Measurements from ENCODE around the gene BCL10.
"Not testable (repeated sequence)": the region's sequence is repeated elsewhere in the genome, so short reads cannot be mapped to it uniquely, and the experiment has no call there.

The BCL10 gene

DNA sequence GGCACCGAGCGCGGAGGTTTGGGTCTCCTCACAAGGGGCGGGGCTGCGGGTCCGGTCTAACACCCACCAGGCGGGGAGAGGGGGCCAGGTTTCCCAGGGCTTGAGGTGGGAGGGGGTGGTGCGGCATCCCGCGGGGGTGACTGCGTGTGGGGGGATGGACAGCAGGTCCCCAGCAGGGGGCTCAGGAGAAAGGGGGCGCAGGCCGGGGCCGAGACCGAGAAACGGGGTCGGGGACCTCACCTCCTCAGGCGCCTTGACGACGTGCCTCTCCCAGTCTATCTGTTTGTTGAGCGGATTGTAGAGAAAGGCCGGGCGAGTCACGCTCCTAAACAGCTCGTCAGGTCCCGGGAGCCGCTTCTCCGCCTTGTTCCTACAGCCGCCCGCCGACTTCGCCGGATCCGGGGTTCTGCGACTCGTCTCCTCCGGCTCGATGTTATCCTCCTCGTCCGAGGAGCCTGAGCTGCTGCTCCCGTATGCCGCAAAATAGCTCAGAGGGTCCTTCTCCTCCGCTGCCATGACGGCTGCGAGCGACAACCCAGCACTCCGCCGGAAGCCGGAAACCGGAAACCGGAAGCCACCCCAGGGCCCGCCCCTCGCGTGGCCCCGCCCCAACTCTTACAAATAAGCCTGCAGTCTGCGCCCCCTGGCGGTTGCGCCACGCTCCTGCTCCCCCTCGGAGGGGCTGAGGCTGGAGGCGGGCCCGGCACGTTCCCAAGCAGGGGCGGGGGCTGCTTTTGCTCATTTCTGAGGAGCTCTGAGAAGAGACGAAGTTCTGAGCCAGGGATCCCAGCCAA, 17.1 kb downstream of the BCL10 start, which contains the start of gene C1orf52:
Gene C1orf52, minus strand, starts transcription at position 545 of the 794 bp plus-strand sequence. Its CDS starts 29 bp downstream, at position 516.
- H3K27ac Mint-ChIP-seq, result peak within 1 kb of the TSS; percentile 98
- H3K4me3 Mint-ChIP-seq, result peak within 1 kb of the TSS; percentile 96 to 98
- ATAC-seq, result peak; percentile 95
- DNase-seq, result peak; percentile 90 to 93
- peaks cover 43% of the 10 kb centered on the region for H3K4me1 Mint-ChIP-seq
- H3K9me3 Mint-ChIP-seq, result no peaks in the 10 kb centered on the region
- H3K27me3 Mint-ChIP-seq, result no peaks in the 10 kb centered on the region

DNA sequence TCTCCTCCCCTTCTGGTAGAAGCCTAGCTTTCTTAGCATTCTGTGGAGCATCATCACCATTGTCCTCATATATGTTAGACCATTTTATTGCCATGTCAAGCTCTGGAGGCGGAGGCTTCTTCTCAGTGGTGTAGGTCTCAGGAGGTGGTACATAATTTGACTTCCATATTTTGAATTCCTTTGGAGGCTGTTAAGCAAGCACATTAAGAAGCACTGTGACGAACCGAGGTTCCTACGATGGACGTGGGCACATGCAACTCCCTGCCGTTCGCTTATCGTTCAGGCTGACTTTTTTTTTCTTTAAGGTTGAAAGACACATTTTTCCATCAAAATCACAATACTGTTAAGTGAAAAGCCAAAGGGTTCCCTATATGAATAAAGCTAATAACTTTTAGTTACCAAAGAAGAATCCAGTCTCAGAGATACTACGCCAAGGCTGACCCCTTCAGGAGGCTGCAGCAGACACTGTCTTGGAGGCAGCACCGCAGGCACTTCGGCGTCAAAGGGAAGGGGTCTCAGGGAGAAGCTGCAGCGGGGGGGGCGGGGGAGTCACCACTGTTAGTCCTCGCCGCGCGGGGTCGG, 17.8 kb downstream of the BCL10 start:
- H3K27ac Mint-ChIP-seq, result peak overlapping the region; percentile 86 to 98
- peak overlapping the region; percentile 96 to 98 for H3K4me3 Mint-ChIP-seq
- DNase-seq, result no peak
- H3K9me3 Mint-ChIP-seq, result no peaks in the 10 kb centered on the region
- peaks cover 49% of the 10 kb centered on the region for H3K4me1 Mint-ChIP-seq
- no peak for ATAC-seq
- H3K27me3 Mint-ChIP-seq, result no peaks in the 10 kb centered on the region

DNA sequence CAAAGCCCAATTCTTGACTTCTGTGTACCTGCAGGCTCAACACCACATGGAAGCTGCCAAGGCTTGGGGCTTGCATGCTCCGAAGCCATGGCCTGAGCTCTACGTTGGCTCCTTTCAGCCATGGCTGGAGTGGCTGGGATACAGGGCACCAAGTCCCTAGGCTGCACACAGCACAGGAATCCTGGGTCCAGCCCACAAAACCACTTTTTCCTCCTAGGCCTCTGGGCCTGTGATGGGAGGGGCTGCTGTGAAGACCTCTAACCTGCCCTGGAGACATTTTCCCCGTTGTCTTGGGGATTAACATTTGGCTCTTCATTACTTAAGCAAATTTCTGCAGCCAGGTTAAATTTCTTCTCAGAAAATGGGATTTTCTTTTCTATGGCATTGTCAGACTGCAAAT, 27.4 kb downstream of the BCL10 start:
- H3K4me3 Mint-ChIP-seq, H3K27me3 Mint-ChIP-seq, ATAC-seq: not testable (repeated sequence)

DNA sequence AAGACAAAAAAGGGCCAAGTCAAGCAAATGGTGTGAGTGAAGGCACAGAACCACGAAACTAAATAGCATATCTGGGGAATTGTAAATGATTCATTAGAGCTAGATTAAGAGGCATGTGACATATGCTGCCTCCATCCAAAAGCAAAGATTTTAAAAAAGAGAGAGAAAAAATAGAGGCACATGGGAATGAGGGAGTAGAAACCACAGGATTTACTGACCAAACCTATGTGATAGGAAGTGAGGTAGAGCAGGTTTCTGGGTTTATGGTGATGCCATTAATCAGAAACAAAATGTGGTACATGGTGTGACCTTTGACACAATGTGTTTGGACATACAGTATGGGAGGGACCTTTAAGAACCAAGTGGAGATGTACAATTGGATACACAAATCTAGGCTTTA, 30.5 kb downstream of the BCL10 start:
- Mint-ChIP-seq H3K4me3 (no peak overlapping the region), H3K9me3 (peaks cover 9 to 15% of the 10 kb centered on the region in 2 donors), H3K27ac (no peak overlapping the region), H3K4me1 (peaks cover 14% of the 10 kb centered on the region), H3K27me3 (no peaks in the 10 kb centered on the region)
- ATAC-seq (no peak), DNase-seq (no peak)

More for the DNA sequence above, 27.4 kb downstream of the BCL10 start:
- H3K27ac Mint-ChIP-seq, DNase-seq: not testable (repeated sequence)
- Mint-ChIP-seq H3K4me1 (peaks cover 20% of the 10 kb centered on the region), H3K9me3 (peaks cover 9 to 15% of the 10 kb centered on the region in 2 donors)

DNA sequence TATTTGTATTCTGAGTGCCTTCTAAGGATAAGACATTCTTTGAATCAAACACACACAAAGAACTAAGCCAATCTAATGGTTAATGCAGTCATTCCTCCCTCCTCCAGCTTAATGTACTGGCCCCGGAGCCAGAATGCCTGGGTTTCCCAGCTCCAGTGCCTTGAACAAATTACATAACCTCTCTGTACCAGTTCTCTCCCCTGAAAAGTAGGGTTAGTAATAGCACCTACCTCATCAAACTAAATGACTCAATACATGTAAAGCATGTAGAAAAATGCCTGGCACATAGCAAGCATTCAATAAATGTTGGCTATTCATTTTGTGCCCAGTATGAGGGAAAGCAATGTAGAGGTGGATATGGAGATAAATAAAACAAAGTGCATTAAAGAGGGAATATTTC, 31.0 kb downstream of the BCL10 start:
- H3K4me1 Mint-ChIP-seq, result peaks cover 17% of the 10 kb centered on the region

DNA sequence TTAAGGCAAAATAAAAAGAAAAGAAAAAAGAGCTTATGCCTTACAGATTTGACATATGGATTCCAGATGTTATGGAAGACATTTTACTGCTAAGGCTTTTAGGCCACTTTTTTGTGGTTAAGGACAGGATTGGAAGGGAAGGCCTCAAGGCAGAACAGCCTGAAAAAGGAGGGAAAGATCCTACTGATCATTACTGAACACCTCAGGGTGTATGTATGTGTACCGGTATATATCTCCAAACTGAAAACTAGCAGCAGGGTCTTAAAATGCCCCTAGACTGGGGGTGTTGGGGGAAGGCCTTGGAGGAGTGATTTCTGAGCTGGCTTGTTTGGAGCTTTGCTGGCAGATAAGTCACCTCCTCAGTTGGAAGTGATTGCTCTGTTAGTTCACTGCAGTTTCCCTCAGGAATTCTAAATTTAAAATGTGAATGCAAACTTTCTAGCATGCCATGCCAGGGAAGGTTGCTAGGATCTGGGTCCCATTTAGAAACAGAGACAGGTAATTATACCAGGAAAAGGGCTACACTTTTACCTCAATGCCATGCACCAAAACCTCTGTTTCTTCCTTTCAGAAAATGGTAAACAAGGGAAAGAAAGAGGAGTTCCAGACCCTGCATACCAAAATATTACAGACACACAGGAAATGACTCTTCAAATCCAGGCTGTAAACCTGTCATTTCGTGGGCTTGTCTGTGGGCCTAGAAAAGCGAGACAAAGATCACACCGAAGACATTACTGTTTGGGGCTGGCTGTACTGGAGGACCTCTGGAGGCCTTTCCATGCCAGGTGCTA, 32.0 kb downstream of the BCL10 start:
- Mint-ChIP-seq H3K4me3 (no peak overlapping the region), H3K9me3 (peaks cover 4 to 11% of the 10 kb centered on the region in 2 donors), H3K27me3 (no peaks in the 10 kb centered on the region), H3K27ac (no peak overlapping the region), H3K4me1 (peaks cover 21% of the 10 kb centered on the region)
- DNase-seq, result no peak
- no peak for ATAC-seq

More for the DNA sequence above, 31.0 kb downstream of the BCL10 start:
- DNase-seq, result no peak
- H3K27ac Mint-ChIP-seq, result no peak overlapping the region
- no peak for ATAC-seq
- H3K27me3 Mint-ChIP-seq, result no peaks in the 10 kb centered on the region
- H3K4me3 Mint-ChIP-seq, result no peak overlapping the region
- peaks cover 9 to 15% of the 10 kb centered on the region in 2 donors for H3K9me3 Mint-ChIP-seq

DNA sequence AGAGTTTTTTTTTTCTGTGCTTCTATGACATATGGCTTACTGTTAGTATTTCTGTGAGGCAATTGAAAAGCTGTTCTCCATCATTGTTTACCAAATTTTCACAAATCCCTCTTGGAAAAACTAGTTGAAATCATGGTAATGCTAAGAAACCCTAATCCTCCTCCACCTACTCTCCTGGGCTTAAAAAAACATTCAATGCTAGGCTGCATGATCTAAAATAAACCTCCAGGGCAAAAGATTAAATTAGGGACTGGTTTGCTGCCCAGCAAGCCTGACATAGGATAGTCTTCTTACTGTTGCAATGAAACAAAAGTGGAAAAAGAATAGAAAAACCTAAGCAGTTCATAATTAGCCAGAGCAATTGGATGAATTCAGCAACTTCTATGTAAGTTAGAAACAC, 33.1 kb downstream of the BCL10 start:
- no peak overlapping the region for H3K27ac Mint-ChIP-seq
- no peak for DNase-seq
- peaks cover 21% of the 10 kb centered on the region for H3K4me1 Mint-ChIP-seq
- ATAC-seq, result no peak
- H3K4me3 Mint-ChIP-seq, result no peak overlapping the region
- H3K9me3 Mint-ChIP-seq, result peaks cover 0 to 5% of the 10 kb centered on the region in 2 donors
- no peaks in the 10 kb centered on the region for H3K27me3 Mint-ChIP-seq

DNA sequence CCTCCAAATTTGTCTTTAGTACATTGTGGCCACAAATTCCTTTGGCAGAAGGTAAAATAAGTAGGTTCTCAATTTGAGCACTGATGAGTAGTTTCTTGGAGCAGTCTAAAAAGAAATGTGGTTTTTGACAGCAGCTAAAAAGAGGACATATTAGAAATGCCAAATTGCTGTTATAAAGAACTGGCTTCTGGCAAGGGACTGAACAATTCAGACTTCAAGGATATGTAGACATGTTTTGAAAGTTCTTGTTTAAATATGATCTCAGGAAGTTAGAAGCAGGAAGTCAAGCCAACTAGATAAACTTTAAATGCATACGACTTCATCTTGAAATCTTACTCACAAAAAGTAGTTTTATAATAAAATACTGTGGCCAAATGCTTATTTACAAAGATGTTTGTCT, 35.8 kb downstream of the BCL10 start:
- Mint-ChIP-seq H3K9me3 (no peaks in the 10 kb centered on the region), H3K27ac (no peak overlapping the region), H3K4me1 (peaks cover 21% of the 10 kb centered on the region), H3K4me3 (no peak overlapping the region), H3K27me3 (no peaks in the 10 kb centered on the region)
- ATAC-seq (no peak), DNase-seq (no peak)

DNA sequence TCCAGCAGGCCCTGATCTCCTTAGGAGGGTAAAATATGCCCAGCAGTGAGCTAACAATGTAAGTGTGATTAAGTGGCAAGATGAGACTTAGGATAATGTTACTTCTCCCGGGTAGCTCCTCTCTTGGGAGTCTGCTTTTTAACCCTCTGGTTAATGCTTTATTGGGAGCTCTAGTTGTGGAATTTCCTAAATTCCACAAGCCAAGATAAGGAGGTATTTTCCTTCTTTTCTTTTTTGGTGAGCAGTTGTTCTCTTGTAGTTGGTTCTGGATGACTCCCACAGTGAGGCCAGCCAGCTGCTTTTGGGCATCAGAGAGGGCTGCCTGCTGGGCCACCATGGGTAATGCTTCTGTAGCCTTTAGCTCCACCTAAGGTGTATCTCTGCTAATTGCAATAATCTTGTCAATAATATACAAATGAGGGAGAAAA, 36.2 kb downstream of the BCL10 start:
- Mint-ChIP-seq H3K4me1 (peaks cover 21% of the 10 kb centered on the region), H3K27me3 (no peaks in the 10 kb centered on the region), H3K9me3 (no peaks in the 10 kb centered on the region), H3K4me3 (no peak overlapping the region), H3K27ac (no peak overlapping the region)
- peak; percentile 91 for ATAC-seq
- peak in 1 of 2 donors; percentile 31 for DNase-seq

DNA sequence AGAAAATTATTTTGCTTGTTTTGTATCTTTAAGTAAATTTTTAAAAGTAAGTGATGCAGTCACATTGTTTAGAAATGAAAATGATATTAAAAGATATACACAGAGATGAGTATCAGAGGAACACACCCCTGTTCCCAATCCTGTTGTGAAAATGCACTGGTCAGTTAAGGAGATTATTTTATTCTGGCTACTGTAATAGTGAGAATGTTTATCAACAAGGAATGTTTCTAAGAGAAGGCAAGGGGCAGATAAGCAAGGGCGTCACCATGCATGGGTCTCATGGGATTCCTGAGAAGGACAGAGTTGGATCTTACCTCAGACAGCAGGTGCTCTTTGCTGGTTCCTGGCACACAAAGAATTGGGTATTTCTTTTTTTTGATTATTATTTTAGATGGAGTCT, 38.8 kb downstream of the BCL10 start:
- no peak overlapping the region for H3K27ac Mint-ChIP-seq
- no peak for DNase-seq

DNA sequence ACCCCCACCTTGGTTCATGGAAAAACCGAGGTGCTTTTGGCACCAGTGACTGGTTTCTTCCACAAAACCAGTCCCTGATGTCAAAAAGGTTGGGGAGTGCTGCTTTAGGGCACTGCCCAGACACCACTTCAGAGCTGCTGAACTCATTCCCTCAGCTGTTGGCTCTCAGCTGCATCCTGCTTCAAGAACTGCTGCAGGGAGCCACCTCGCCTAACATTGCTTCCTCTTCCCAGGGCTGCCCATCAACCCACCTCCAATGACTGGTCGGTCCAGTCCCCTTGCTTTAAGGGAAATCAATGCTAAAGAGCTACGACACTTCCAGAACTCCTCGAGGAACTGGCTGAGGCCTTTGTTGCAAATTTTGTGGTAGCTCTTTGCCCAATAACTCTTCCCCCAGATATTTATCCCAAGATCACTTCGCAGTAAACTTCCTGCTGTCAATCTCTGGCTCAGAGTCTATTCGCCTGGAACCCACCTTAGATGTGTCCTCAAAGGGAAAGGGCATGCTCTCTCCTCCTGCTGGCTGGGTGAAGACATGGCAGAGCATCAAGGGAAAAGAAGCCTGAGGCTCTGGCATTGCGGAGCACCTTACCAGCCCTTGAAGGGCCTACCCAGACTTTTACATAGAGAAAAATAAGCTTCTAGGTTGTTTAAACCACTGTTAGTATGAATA, 46.0 kb downstream of the BCL10 start:
- H3K4me3 Mint-ChIP-seq, result no peak overlapping the region
- H3K27ac Mint-ChIP-seq, result no peak overlapping the region
- H3K27me3 Mint-ChIP-seq, result no peaks in the 10 kb centered on the region
- ATAC-seq (peak; percentile 57), DNase-seq (no peak)
- H3K4me1 Mint-ChIP-seq, result peaks cover 5% of the 10 kb centered on the region
- H3K9me3 Mint-ChIP-seq, result no peaks in the 10 kb centered on the region

More for the DNA sequence above, 38.8 kb downstream of the BCL10 start:
- Mint-ChIP-seq H3K27me3 (no peaks in the 10 kb centered on the region), H3K4me1 (peaks cover 13% of the 10 kb centered on the region), H3K4me3 (no peak overlapping the region), H3K9me3 (no peaks in the 10 kb centered on the region)
- ATAC-seq, result no peak

DNA sequence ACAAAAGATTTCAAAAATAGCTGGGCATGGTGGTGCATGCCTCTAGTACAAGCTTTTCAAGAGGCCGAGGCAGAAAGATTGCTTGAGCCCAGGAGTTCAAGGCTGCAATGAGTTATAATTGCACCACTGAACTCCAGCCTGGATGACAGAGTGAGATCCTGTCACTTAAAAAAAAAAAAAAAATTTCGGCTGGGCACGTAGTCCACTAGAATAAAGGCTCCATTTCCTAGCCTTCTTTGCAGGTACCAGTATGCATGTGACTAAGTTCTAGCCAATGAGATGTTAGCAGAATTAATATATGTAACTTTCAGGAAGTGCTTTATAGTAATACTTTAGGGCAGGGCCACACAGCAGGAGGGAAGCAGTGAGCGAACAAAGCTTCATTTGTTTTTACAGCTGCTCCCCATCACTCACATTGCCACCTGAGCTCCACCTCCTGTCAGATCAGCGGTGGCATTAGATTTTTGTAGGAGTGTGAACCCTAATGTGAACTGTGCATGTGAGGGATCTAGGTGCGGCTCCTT, 46.8 kb downstream of the BCL10 start:
- ATAC-seq (no peak), DNase-seq (no peak)
- Mint-ChIP-seq H3K27ac (no peak overlapping the region), H3K27me3 (no peaks in the 10 kb centered on the region), H3K4me3 (no peak overlapping the region), H3K4me1 (peaks cover 5% of the 10 kb centered on the region), H3K9me3 (no peaks in the 10 kb centered on the region)

DNA sequence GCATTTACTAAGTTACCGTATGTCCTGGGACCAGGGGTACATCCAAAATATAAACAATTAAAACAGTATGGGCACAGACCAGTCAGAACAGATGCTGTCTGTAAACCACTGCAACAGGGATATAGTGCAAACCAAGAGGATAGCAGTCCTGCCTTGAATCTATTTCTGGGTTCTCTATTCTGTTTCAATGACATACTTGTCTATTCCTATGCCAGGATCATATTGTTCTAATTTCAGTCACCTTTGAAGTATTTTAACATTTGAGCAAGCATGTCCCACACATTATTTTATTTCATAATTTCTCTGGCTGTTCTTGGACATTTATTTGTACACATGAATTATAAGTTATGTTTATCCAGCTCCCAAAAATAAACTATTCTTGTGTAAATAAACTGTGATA, 47.5 kb downstream of the BCL10 start:
- Mint-ChIP-seq H3K9me3 (no peaks in the 10 kb centered on the region), H3K4me3 (no peak overlapping the region), H3K27ac (no peak overlapping the region), H3K4me1 (peaks cover 5% of the 10 kb centered on the region), H3K27me3 (no peaks in the 10 kb centered on the region)
- DNase-seq, result no peak
- no peak for ATAC-seq

DNA sequence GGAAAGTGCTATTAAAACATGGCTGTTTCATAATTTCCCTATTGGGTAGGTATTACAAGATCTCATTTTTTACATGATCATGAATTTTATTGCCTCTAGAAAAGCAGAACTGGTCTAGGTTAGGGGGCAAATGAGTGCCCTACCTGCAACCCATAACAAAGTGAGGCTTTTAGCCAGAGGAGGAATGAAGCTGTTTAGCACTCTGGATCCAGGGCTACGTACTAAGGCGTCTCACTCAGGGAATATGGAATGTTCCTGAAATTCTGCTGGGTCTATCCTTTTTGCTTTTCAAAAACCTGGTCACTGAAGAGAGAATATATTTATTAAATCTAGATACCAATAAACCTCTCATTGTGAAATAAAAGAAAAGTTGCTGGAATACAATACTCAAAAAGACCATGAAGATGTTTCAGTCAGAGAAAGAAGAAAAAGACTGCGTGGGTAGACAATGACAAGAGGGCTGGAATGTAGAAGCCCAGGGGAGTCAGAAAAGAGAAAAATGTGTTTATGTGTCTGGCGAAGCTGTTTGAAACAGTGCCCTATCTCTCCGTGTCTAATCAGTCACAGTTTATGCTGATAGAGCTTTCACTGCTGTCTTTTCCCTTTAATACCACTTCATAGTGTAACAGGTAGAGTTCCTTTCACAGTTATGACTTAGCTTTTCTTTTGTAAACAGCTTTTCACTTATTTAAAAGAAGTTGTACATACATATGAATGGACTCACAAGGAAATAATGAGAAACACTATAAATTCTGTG, 50.6 kb downstream of the BCL10 start:
- H3K4me3 Mint-ChIP-seq, result no peak overlapping the region
- H3K9me3 Mint-ChIP-seq, result no peaks in the 10 kb centered on the region
- H3K4me1 Mint-ChIP-seq, result peaks cover 5% of the 10 kb centered on the region
- H3K27ac Mint-ChIP-seq, result no peak overlapping the region
- H3K27me3 Mint-ChIP-seq, result peaks cover 8% of the 10 kb centered on the region
- ATAC-seq, result no peak
- no peak for DNase-seq
